ENCODE data around the gene PTGIS.

The PTGIS gene

GRCh38 chr20:49580813-49581174 is 12.9 kb upstream of the PTGIS start:
- Histone ChIP-seq H3K4me1 (ENCODE audit: insufficient read depth, low read length) (no peaks in the 10 kb centered on the region), H3K27ac (ENCODE audit: low read length) (no peak overlapping the region), H3K4me3 (ENCODE audit: low read depth in 1 of 2, low read length in 2 of 2) (no peak overlapping the region)

DNA sequence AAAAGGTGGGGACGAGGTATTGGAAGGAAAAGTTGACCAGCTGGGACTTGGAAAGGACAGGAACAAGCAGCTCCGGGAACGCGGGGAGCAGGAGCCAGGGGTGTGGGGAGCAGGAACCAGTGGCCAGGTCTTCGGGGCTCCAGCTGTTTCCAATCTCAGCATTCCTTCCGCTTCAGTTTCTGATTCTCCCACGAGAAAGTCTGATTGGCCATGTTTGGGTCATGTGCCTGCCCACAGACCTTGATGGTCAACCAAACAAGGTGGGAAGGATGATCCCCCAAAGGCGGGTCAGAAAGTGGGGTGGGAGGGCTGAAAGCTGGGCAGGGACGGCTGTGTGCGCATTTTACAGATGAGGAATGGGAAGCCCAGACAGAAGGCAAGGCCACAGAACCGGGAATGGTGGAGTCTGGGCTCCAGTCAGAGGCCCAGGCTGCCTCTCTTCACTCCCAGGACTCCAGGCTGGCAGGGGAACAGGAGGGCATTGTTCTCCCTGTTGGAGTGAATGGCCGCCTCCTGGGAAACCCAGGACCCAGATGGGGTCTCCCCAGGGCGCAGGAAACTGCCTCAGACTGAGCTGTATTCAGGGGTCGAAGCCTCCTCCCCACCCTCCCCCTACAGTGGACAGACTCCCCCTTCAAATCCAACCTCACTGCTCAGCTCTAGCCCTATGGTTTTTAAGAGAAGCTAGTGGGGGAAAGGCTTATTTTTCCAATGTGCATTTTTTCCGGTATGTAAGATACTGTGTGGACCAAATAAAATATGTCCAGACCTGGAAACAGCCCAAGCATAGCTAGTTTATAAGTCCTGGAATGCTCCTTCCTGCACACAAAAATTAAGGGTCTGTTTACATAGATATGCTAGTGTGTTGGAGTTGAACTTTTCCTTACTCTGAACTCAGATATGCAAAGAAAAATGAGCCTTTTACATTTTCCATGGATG is 12.2 kb upstream of the PTGIS start:
- H3K4me2 ChIP-seq (ENCODE audit: insufficient read depth, low read length): no peak overlapping the region

More at GRCh38 chr20:49580813-49581174, 12.9 kb upstream of the PTGIS start:
- H3K79me2 ChIP-seq (ENCODE audit: insufficient read depth, low read length): no peaks in the 10 kb centered on the region
- no peak for ATAC-seq (ENCODE audit: insufficient read depth, low read depth)
- DNase-seq: no peak
- H3K36me3 ChIP-seq (ENCODE audit: insufficient read depth, low read length): no peaks in the 10 kb centered on the region
- no peak overlapping the region for H2AFZ ChIP-seq (ENCODE audit: low read depth, low read length)
- H3K9ac ChIP-seq (ENCODE audit: low read depth, low read length): no peak overlapping the region
- peaks cover 6% of the 10 kb centered on the region for H3K9me3 ChIP-seq (ENCODE audit: insufficient read depth, low read length, severe bottlenecking)
- no peaks in the 10 kb centered on the region for H3K27me3 ChIP-seq (ENCODE audit: insufficient read depth, low read length, poor library complexity)
- TF ChIP-seq, protein P1, sequence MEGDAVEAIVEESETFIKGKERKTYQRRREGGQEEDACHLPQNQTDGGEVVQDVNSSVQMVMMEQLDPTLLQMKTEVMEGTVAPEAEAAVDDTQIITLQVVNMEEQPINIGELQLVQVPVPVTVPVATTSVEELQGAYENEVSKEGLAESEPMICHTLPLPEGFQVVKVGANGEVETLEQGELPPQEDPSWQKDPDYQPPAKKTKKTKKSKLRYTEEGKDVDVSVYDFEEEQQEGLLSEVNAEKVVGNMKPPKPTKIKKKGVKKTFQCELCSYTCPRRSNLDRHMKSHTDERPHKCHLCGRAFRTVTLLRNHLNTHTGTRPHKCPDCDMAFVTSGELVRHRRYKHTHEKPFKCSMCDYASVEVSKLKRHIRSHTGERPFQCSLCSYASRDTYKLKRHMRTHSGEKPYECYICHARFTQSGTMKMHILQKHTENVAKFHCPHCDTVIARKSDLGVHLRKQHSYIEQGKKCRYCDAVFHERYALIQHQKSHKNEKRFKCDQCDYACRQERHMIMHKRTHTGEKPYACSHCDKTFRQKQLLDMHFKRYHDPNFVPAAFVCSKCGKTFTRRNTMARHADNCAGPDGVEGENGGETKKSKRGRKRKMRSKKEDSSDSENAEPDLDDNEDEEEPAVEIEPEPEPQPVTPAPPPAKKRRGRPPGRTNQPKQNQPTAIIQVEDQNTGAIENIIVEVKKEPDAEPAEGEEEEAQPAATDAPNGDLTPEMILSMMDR (IDR thresholded peaks at IDR 0.05; ENCODE audit: borderline replicate concordance, extremely low read depth, low read length, poor library complexity, severe bottlenecking): no peak
- TF ChIP-seq EZH2 (IDR thresholded peaks at IDR 0.05; ENCODE audit: borderline replicate concordance, low read depth, low read length, severe bottlenecking): no peak
- H4K20me1 ChIP-seq (ENCODE audit: insufficient read depth, low read length): no peaks in the 10 kb centered on the region
- no peak overlapping the region for H3K4me2 ChIP-seq (ENCODE audit: insufficient read depth, low read length)

DNA sequence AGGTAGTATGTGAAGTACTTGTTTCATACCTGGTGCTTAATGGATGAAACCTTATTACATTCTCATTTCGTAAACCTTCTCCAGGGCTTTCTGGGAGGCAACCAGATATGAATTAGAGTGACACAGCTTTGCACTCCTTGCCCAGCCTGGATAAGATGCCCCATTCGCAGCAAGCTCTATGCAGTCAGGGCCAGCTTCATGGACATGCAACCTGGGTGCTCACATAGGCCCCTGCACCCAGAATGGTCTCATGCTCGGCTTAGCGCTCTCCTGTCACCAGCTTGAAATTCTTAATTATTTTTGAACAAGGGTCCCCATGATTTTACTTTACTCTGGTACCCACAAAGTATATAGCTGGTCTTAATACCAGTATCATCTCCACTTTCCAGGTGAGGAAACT is 11.3 kb upstream of the PTGIS start:
- DNase-seq: no peak
- H3K4me1 ChIP-seq (ENCODE audit: insufficient read depth, low read length): no peaks in the 10 kb centered on the region

More for the DNA sequence above, 12.2 kb upstream of the PTGIS start:
- Histone ChIP-seq H3K4me3 (ENCODE audit: low read depth in 1 of 2, low read length in 2 of 2) (no peak overlapping the region), H2AFZ (ENCODE audit: low read depth, low read length) (no peak overlapping the region), H3K36me3 (ENCODE audit: insufficient read depth, low read length) (no peaks in the 10 kb centered on the region), H3K27me3 (ENCODE audit: insufficient read depth, low read length, poor library complexity) (no peaks in the 10 kb centered on the region), H3K4me1 (ENCODE audit: insufficient read depth, low read length) (no peaks in the 10 kb centered on the region), H3K27ac (ENCODE audit: low read length) (no peak overlapping the region), H3K79me2 (ENCODE audit: insufficient read depth, low read length) (no peaks in the 10 kb centered on the region), H3K9ac (ENCODE audit: low read depth, low read length) (no peak overlapping the region), H3K9me3 (ENCODE audit: insufficient read depth, low read length, severe bottlenecking) (peaks cover 6% of the 10 kb centered on the region), H4K20me1 (ENCODE audit: insufficient read depth, low read length) (no peaks in the 10 kb centered on the region)
- TF ChIP-seq EZH2 (IDR thresholded peaks at IDR 0.05; ENCODE audit: borderline replicate concordance, low read depth, low read length, severe bottlenecking): no peak
- TF ChIP-seq, protein P1 (IDR thresholded peaks at IDR 0.05; ENCODE audit: borderline replicate concordance, extremely low read depth, low read length, poor library complexity, severe bottlenecking): no peak
- ATAC-seq (ENCODE audit: insufficient read depth, low read depth): no peak
- DNase-seq: no peak

More for the DNA sequence above, 11.3 kb upstream of the PTGIS start:
- Histone ChIP-seq H3K27me3 (ENCODE audit: insufficient read depth, low read length, poor library complexity) (no peaks in the 10 kb centered on the region), H3K79me2 (ENCODE audit: insufficient read depth, low read length) (no peaks in the 10 kb centered on the region), H4K20me1 (ENCODE audit: insufficient read depth, low read length) (no peaks in the 10 kb centered on the region), H3K9me3 (ENCODE audit: insufficient read depth, low read length, severe bottlenecking) (peaks cover 6% of the 10 kb centered on the region), H3K4me2 (ENCODE audit: insufficient read depth, low read length) (no peak overlapping the region), H3K9ac (ENCODE audit: low read depth, low read length) (no peak overlapping the region), H3K27ac (ENCODE audit: low read length) (no peak overlapping the region), H3K4me3 (ENCODE audit: low read depth in 1 of 2, low read length in 2 of 2) (no peak overlapping the region), H3K36me3 (ENCODE audit: insufficient read depth, low read length) (no peaks in the 10 kb centered on the region), H2AFZ (ENCODE audit: low read depth, low read length) (no peak overlapping the region)
- TF ChIP-seq, protein P1 (IDR thresholded peaks at IDR 0.05; ENCODE audit: borderline replicate concordance, extremely low read depth, low read length, poor library complexity, severe bottlenecking): no peak
- no peak for TF ChIP-seq EZH2 (IDR thresholded peaks at IDR 0.05; ENCODE audit: borderline replicate concordance, low read depth, low read length, severe bottlenecking)
- no peak for ATAC-seq (ENCODE audit: insufficient read depth, low read depth)

All from DND-41 (cell line).